Ovary (tissue), 9 donors: ENCODE measurements around the gene PPM1J. TPM values are rescaled to one million over a fixed set of nuclear protein-coding genes. Genes with fewer than 3 reads are reported as not detected.

Source experiments
- DNase-seq, 5 donors: peaks; one replicate each; pipeline ENCODE4 v3.0.0-alpha.2; 2019 to 2020
- H3K27ac ChIP-seq, 2 donors: fragments of 200-600 bp; one replicate each; pipeline versions ENCODE4 v1.5.1 to v1.8.0; 2019 to 2022
- H3K27me3 ChIP-seq: fragments of 200-600 bp; one replicate; pipeline ENCODE4 v1.8.0; 2022
- H3K36me3 ChIP-seq: fragments of 200-600 bp; sonication (generic); one replicate; pipeline ENCODE4 v1.5.1; 2019
- H3K4me1 ChIP-seq: one replicate; pipeline ENCODE4 v1.8.1; 2013; ENCODE audit warnings: mild to moderate bottlenecking, moderate library complexity; ENCODE audit not compliant: insufficient read depth
- H3K4me3 ChIP-seq: fragments of 200-600 bp; sonication (generic); one replicate; pipeline ENCODE4 v1.5.1; 2017
- H3K9me3 ChIP-seq, 2 donors: fragments of 200-600 bp in 1 of 2; sonication (generic) in 1 of 2; one replicate each; pipeline versions ENCODE4 v1.5.1 to v1.8.1; 2013 to 2019; ENCODE audit warnings: mild to moderate bottlenecking in 1 of 2, moderate library complexity in 1 of 2
- EP300 ChIP-seq: sonication (generic); formaldehyde crosslinking; IDR thresholded peaks from one replicate; pipeline ENCODE4 v1.6.1; 2017; ENCODE audit warnings: antibody characterized with exemption
- POLR2A ChIP-seq: fragments of 450-650 bp; IDR thresholded peaks from one replicate; pipeline ENCODE4 v1.6.1; 2017; ENCODE audit warnings: antibody characterized with exemption, mild to moderate bottlenecking, moderate library complexity
- WGBS, 3 donors: extraction: QIAGEN DNeasy Blood & Tissue Kit in 1 of 3; methylation state at CpG; one replicate each; pipeline versions ENCODE4 v1.1.5 to v1.1.7; 2013 to 2017; 5-methylcytosine and 5-hydroxymethylcytosine counted together
- intact Hi-C, 4 donors: fragments of 100-400 bp; cut with DNase I; formaldehyde crosslinking; loops; one replicate each; pipeline versions ENCODE4 v1.11.0 to v1.15.1; 2022 to 2023
- polyA plus RNA-seq, 2 donors: library from polyadenylated mRNA; stranded (reverse); fragments of 200-250 nt in 1 of 2; fragments of 350-450 nt in 1 of 2; fragmentation: Illumina TruSeq in 1 of 2; extraction: RNeasy Lipid Tissue Mini Kit (QIAGEN cat#74804) in 1 of 2; gene quantifications; one replicate each; pipeline ENCODE4 v1.2.3, GENCODE V29; 2013 to 2014
- total RNA-seq, 7 donors: library from RNA; depleted of rRNA in 2 of 7; stranded (reverse); fragments of >200 nt in 2 of 7; fragmentation: NEBNext Ultra II Directional in 3 of 7; extraction: Animal tissue kit (Norgen Biotek cat#: 25700) in 3 of 7; gene quantifications; one replicate each; pipeline versions ENCODE4 v1.1.0 to v1.2.4, GENCODE V29; 2016 to 2023
- TF ChIP-seq, protein P1 (sequence below), 3 donors: fragments of 450-650 bp in 2 of 3; fragments of 200-600 bp in 1 of 3; IDR thresholded peaks; one replicate each; pipeline versions ENCODE4 v1.5.1 to v1.8.0; 2016 to 2022; ENCODE audit warnings: antibody characterized with exemption in 3 of 3, mild to moderate bottlenecking in 1 of 3
- donor health status: DM: no; HTN: no; CAD: no; lungs with moderate emphysema.
- donor health status: DM: no; HTN: no; CAD: no.
- donor health status: Bipolar disorder and iron deficiency.
- donor health status: DM: yes; HTN: yes; CAD: no.
- donor health status: DM: no; HTN: no; CAD: no.
- donor health status: DM: yes; HTN: yes; CAD: no.

The PPM1J gene
- total and polyA plus RNA-seq, 9 donors: 0.78 to 6.3 (median 2.8) TPM

DNA sequence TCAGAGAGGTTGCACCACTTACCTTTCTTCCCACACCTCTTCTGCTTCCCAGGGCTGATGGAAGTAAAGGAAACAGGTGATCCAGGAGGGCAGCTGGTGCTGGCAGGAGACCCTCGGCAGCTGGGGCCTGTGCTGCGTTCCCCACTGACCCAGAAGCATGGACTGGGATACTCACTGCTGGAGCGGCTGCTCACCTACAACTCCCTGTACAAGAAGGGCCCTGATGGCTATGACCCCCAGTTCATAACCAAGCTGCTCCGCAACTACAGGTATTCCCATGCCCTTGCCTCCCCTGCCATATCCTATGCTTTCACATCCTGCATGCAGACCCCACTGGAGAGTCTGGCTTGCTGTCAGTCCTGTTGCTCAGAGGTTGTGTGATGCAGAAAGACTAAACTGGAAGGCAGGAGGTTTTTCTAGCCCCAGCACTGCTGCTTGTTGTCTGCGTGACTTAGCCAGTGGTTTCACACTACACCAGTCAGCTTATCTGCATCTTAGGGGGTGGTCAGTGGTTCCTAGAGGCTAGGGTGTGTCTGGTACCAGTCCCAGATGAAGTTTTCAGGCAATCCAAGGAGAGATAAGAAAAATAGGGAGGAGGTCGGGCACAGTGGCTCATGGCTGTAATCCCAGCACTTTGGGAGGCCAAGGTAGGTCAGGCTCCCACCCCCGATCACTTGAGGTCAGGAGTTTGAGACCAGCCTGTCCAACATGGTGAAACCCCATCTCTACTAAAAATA, 18.4 kb downstream of the PPM1J start:
- Histone ChIP-seq H3K36me3 (no peaks in the 10 kb centered on the region), H3K4me1 (peaks cover 18% of the 10 kb centered on the region), H3K27ac (no peak overlapping the region), H3K27me3 (no peaks in the 10 kb centered on the region), H3K9me3 (no peaks in the 10 kb centered on the region), H3K4me3 (no peak overlapping the region)
- intact Hi-C loops: no loop called here
- WGBS, 3 donors: 77 to 87% (median 86%) methylated on average over 7 of the region's 7 CpGs
- DNase-seq: no peak
- TF ChIP-seq POLR2A: no peak
- no peak for TF ChIP-seq EP300
- TF ChIP-seq, protein P1, sequence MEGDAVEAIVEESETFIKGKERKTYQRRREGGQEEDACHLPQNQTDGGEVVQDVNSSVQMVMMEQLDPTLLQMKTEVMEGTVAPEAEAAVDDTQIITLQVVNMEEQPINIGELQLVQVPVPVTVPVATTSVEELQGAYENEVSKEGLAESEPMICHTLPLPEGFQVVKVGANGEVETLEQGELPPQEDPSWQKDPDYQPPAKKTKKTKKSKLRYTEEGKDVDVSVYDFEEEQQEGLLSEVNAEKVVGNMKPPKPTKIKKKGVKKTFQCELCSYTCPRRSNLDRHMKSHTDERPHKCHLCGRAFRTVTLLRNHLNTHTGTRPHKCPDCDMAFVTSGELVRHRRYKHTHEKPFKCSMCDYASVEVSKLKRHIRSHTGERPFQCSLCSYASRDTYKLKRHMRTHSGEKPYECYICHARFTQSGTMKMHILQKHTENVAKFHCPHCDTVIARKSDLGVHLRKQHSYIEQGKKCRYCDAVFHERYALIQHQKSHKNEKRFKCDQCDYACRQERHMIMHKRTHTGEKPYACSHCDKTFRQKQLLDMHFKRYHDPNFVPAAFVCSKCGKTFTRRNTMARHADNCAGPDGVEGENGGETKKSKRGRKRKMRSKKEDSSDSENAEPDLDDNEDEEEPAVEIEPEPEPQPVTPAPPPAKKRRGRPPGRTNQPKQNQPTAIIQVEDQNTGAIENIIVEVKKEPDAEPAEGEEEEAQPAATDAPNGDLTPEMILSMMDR (IDR thresholded peaks at IDR 0.05): no peak

DNA sequence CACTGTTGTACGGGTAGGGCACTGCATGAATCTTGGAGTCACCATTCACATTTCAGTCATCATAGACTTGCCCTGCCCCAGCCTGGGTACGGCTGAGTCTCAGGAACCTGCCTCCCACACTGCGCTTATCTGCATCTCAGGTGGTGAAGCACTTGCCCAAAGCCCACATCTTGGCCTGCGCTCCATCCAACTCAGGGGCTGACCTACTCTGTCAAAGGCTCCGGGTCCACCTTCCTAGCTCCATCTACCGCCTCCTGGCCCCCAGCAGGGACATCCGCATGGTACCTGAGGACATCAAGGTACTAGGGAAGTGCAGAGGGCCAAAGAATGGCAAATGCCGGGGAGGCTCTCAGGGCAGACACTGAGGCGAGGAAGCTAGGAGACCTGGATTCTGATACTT, 19.9 kb downstream of the PPM1J start:
- 91 to 96% (median 92%) methylated on average over 9 of the region's 9 CpGs for WGBS, 3 donors
- Histone ChIP-seq H3K36me3 (no peaks in the 10 kb centered on the region), H3K27ac (no peak overlapping the region), H3K9me3 (no peaks in the 10 kb centered on the region), H3K27me3 (no peaks in the 10 kb centered on the region), H3K4me3 (no peak overlapping the region), H3K4me1 (peaks cover 7% of the 10 kb centered on the region)
- TF ChIP-seq EP300: no peak
- TF ChIP-seq, protein P1 (IDR thresholded peaks at IDR 0.05): no peak
- intact Hi-C loops: no loop called here
- peak in 1 of 5 donors; percentile 11 for DNase-seq

DNA sequence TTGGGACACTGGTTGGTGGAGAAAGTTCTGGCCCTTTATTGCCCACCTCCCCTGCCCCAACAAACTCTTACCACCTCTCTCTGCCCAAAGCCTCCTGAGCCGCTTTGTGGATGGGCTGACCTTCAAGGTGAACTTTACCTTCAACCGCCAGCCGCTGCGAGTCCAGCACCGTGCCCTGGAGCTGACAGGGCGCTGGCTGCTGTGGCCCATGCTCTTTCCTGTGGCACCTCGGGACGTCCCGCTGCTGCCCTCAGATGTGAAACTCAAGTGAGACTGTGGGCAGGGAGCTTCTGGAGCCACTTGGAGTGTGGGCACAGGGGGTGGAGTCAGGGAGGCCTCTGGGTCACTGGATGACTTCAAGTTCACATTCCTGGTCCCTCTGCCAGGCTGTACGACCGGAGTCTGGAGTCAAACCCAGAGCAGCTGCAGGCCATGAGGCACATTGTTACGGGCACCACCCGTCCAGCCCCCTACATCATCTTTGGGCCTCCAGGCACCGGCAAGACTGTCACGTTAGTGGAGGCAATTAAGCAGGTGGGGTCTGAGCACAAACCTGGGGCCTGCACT, 20.7 kb downstream of the PPM1J start:
- Histone ChIP-seq H3K9me3 (no peaks in the 10 kb centered on the region), H3K4me3 (no peak overlapping the region), H3K27me3 (no peaks in the 10 kb centered on the region), H3K27ac (no peak overlapping the region), H3K36me3 (no peaks in the 10 kb centered on the region), H3K4me1 (peaks cover 2% of the 10 kb centered on the region)
- 77 to 86% (median 84%) methylated on average over 15 of the region's 15 CpGs for WGBS, 3 donors
- intact Hi-C loops: no loop called here
- TF ChIP-seq, protein P1 (IDR thresholded peaks at IDR 0.05): no peak
- TF ChIP-seq POLR2A (no peak), EP300 (no peak)
- peak in 1 of 5 donors; percentile 14 for DNase-seq

DNA sequence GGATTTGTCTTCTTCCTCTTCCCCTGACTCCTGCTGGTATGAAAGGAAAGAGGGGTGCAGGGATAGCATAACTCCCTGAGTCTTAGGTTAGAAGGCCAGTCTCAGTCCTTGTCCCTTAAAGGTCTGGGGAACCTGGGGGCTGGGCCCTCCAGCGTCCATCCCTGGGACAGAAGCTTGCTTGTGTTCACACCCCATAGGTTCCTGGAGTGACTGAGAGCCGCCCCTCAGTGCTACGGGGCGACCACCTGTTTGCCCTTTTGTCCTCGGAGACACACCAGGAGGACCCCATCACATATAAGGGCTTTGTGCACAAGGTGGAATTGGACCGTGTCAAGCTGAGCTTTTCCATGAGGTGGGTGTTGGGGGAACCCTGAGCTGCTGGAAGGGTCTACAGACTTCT, 21.3 kb downstream of the PPM1J start:
- intact Hi-C loops: no loop called here
- WGBS, 3 donors: 77 to 93% (median 89%) methylated on average over 6 of the region's 6 CpGs
- H3K4me1 ChIP-seq: peaks cover 2% of the 10 kb centered on the region
- H3K4me3 ChIP-seq: no peak overlapping the region
- no peak for TF ChIP-seq EP300
- no peak for TF ChIP-seq POLR2A
- TF ChIP-seq, protein P1 (IDR thresholded peaks at IDR 0.05): no peak
- no peak for DNase-seq
- H3K9me3 ChIP-seq: no peaks in the 10 kb centered on the region
- H3K36me3 ChIP-seq: no peaks in the 10 kb centered on the region
- no peaks in the 10 kb centered on the region for H3K27me3 ChIP-seq
- no peak overlapping the region for H3K27ac ChIP-seq
